HG03521 (cell line): ENCODE results near the gene RBMS3.
"Not testable (repeated sequence)": the region's sequence is repeated elsewhere in the genome, so short reads cannot be mapped to it uniquely, and the experiment has no call there.

Source experiments
- ATAC-seq: cut with Tn5 transposase; IDR thresholded peaks from one replicate; pipeline ENCODE4 v1.9.1; 2021; ENCODE audit warnings: mild to moderate bottlenecking, moderate library complexity; ENCODE audit not compliant: unreplicated experiment

Gene RBMS3

DNA sequence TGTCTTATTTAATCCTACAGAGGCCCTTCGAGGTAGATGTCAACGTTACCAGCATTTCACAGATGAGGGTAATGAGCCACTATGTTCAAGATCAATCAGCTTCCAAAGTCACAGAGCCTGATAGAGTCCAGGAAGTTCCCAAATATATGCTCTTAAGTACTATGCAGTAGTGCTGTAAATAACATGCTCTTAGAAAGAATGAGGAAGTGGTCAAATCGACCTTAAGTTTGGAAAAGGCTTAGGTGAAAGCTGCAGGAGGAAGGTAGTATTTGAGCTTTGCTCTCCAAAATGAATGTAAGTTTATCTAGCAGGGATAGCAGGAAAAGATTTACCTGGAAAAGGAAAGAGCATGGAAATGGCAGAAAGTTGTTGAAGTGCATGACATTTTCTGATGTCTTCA lies 234.0 kb downstream of the RBMS3 start:
- ATAC-seq = no peak

DNA sequence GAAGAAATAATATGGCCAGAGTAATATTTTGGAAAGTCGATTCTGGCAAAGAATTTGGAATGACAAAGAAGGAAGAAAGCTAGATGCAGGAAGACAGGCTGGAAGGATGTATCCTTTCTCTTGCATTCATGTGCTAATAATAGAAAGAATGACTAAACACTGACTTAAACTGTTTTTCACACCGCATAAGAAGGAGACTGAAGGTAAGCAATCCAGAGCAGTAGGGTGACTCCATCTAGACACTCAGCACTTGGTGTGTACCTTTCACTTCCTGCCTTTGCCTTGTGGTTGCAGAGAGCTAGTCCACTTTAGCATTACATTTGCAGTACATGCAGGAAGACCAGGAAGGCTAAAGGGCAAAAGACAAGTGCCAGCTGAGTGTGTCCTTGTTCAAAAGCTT lies 234.6 kb downstream of the RBMS3 start:
- ATAC-seq = no peak

DNA sequence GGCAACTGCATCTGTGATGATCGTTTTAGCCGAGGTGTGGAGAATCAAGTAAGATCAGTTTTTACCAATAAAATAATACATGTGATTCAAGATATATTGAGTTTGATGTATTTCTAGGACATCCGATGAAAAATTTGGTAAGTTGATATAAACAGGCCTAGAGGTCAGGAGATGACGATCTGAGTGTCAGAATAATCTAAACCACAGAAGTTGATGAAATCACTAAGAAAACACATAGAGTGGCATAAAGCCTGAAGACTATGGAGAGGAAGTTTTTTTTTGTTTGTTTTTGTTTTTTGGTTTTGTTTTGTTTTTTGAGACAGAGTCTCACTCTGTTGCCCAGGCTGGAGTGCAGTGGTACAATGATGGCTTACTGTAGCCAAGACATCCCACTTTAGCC lies 235.3 kb downstream of the RBMS3 start:
- ATAC-seq = no peak

DNA sequence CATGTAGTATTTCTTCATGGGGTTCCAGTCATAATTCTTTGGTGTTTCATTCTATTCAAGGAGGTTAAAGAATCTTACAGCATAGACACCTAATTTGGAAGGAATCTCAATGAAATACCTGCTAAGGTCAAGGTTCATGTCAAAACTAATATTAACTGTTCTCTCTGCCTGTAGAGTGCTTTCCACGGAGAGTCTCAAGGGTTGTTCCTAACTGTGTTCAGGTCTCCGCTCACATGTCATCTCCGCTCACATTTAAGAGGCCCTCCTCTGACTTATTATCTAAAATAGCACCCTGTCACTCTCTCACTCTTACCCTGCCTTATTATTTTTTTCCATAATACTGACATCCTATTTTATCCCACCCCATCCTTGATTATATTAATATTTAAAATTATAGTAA lies 239.9 kb downstream of the RBMS3 start:
- no peak for ATAC-seq

DNA sequence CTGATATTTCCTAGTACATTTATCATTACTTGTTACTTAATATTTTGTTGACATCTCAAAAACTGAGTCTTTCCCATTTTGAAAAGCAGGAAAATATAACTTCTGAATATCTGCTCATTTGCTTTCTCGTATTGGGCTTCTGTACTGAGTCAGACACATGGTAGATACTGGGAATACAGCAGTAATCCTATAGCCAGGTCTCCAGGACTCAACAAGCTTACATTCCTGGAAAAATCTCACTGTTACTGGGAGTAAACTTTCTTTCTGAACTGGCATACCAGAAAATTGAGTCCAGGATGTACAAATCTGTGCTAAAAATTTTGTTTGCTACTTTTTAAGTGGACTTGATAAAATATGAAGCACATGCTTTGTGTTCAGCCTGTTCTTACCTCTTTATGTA lies 240.4 kb downstream of the RBMS3 start:
- no peak for ATAC-seq

DNA sequence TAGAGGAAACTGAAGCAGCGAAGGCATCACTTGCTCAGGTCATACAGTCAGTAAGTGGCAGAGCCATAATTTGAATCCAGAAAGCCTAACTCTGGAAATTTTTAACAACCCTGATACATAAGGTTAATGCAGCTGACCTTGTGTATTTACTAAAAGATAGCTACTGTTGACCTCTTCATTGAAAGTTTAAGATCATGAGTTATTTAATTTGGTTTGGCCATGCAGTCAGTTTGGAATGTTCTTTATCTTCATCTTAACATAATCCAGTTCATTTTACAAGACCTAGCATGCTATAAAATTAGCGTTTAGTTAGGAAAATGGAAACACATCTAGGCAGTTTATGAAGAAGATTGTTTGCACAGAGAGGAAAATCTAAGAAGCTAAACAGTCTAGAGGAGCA lies 240.9 kb downstream of the RBMS3 start:
- no peak for ATAC-seq

DNA sequence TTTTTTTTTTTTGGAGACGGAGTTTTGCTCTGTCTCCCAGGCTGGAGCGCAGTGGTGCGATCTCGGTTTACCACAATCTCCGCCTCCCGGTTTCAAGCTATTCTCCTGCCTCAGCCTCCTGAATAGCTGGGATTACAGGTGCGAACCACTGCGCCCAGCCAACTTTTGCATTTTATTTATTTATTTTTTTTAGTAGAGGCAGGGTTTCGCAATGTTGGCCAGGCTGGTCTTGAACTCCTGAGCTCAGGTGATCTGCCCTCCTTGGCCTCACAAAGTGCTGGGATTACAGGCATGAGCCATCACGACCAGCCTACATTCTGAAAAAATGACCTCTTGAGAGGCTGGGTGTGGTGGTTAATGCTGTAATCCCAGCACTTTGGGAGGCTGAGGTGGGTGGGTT lies 243.6 kb downstream of the RBMS3 start:
- ATAC-seq = not testable (repeated sequence)

DNA sequence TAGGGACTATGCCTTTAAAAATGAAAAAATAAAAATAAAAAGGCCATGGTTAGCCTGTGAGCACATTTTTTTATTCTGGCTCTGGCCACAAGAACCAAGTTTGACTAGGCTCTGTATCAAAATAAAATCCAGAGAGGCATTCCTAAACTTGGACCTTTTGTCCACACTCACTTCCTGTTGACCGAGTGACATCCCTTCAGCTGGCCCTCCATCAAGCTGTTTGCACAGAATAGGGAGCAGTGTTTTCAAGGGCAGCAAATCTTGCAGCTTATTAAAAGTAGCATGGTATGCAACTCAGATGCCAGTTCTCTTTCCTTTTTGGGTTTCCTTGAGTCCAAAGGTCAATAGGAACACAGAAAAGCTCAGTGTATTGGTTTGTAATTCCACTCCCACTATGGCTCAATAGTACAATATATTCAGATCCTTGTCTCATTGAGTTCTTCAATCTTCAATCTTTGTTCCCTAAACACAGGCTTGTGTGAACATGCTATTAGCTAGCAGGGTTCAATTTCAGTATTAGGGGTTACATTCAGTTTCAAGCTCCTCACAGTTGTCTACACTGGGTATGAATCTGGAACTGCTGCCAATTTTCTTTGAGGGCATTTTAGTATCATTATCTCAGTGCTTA lies 244.5 kb downstream of the RBMS3 start:
- no peak for ATAC-seq

DNA sequence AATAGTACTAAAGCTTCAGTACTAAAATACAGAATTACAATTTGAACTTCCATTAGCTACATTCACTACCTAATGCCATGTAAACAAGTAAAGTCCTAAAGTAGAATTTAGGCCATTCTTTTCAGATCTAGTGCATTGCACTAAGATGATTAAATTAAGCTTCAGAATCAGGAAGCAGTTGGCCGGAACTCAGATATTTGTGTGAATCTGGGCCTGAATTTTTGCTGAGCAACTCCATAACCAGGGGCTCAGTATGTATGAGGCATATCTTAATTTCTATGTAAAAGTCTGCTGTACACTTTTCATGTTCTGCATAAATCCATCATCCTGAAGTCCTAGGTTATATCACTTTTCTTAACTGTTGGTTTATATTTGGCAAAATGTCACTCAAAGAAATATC lies 246.4 kb downstream of the RBMS3 start:
- no peak for ATAC-seq

DNA sequence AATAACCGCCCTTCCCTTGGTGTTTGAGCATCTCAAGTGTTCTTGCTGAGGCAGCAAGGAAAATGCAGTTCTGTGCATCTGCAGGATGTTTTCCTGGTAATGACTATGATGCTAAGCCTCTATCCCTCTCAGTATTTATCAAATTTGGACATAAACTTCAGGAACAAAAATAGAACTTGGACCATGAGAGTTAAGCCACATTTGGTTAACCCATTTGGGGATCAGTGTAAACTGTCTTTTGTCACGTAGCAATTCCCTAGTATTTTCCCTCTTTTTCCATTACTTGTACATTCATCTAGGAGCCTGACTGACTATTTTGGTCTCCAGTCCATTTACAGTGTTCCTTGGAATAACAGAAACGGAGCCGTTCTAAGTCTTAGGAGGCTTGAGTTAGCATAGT lies 250.8 kb downstream of the RBMS3 start:
- ATAC-seq = no peak

DNA sequence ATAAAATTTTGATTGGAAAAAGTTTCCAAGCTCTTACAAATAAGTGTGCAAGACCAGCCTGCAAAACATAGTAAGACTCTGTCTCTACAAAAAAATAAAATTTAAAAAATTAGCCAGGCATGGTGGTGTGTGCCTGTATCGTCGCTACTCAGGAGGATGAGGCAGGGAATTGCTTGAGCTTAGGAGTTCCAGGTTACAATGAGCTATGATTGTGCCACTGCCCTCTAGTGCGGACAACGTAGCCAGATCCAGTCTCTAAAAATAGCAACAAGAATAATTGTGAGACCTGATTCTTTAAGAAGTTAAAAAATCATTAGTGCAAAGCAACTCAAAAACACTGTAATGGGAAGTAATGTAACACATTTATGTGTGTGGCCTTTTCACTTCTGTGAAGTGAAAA lies 251.6 kb downstream of the RBMS3 start:
- ATAC-seq = no peak

DNA sequence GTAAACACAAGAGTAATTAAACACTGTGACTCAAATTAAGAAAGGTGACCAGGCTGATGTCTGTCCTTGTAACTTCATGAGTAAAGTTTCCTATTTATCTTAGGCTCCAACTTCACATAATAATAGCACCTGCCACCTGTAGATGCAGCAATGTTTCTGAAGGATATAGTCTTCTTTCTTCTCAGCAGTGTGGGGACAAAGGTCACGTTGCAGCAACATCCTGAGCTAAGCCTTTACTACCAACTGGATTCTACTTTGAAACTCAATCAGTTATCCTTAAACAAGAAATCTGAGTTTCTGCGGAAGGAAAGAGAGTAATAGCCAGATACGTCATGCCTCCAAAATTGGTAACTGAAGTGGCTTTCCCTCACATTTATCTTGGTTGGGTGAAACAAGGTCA lies 253.1 kb downstream of the RBMS3 start:
- no peak for ATAC-seq

DNA sequence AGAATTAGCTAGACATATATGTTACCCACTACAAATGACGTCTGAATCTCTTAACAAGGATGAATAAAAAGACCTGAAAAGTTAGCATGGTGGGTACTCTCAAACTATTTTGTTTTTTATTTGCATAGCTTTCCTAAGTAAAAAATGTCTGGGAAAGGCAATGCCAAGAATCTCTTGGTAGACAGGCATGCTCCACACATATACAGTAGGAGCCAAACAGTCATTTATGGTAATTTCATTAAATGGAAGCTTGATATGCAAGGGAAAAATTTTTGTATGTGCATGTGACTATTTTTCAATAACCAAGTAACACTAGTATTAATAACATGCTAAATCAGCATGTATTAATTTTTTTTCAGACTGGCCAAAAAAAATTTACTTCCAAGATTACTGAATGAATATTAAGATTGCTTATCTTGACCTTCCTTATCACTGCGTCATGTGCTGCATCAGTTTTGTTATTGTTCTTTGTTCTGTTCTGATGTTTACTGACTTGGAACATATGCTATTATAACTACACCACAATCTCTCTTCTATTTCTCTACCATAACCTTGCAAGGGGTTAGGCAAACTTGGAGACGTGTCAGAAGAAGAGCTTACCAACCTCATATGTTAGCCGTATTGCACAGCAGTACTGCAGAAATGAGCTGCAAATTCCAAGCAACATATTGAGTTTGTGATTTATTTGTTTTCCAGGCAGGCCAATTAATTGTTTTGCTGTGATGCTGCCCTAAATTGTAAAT lies 255.3 kb downstream of the RBMS3 start:
- no peak for ATAC-seq

DNA sequence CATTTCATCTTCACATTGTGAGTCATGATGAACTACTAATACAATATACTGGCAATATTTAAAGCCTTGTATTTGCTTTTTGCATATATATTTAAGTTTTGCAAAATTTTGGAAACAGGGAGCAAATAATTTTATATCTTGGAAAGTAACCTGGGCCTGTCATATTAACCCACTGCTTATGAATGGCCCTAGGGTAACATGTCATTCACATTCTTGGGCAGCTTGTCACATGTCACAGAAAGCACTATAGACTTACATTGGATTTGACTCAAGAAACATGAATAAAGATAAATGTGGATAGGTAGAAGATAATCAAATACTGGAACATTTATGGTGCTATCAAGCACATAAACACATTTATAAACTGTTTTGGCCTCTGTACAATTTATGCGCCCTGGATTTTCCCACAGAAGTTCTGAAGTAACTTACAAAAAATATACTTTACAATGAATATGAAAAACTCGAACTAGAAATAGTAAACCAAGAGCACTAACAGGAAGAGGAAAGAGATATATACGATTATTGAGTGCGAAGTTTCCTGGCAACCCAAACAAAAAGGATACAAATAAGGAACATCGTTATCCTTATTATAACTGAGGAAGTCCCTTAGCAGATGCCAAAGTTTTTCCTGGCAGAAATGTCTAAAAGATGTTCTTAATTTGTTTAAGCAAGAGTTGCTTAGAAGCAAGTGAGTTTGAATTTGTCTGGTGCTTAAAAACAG lies 257.2 kb downstream of the RBMS3 start:
- ATAC-seq = no peak

DNA sequence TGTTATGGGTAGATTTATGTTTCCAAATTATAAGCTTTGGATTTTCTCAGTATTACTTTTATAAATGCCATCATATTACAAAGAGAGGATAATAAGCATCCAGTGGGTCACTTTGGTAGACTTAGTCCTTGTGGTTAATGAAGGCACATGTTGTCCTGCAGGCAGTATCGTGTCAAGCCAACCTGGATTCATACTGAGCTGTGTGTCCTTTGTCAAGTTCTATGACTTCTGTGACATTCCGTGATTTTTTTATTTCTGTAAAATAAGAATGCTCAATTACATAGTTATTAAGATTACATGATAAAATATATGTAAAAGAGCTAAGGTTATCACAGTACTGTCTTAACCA lies 257.7 kb downstream of the RBMS3 start:
- ATAC-seq = no peak

DNA sequence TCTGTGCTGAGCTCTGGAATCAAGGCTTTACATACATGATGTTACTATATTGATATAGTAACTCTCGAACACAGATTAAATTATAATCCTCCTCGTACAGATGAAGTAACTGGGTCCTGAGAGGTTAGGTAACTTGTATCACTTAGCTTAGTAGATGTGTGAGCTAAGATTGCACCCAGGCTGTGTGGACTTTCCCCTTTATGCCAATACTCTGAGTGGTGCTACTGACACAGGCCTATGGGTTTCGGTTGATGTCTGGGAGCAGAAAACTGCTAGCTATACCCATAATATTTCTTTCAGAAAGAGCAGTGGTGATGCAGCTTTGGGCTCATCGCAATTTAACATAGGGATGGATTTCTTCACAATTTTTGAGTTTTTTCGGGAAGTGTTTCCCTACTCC lies 259.7 kb downstream of the RBMS3 start:
- no peak for ATAC-seq

DNA sequence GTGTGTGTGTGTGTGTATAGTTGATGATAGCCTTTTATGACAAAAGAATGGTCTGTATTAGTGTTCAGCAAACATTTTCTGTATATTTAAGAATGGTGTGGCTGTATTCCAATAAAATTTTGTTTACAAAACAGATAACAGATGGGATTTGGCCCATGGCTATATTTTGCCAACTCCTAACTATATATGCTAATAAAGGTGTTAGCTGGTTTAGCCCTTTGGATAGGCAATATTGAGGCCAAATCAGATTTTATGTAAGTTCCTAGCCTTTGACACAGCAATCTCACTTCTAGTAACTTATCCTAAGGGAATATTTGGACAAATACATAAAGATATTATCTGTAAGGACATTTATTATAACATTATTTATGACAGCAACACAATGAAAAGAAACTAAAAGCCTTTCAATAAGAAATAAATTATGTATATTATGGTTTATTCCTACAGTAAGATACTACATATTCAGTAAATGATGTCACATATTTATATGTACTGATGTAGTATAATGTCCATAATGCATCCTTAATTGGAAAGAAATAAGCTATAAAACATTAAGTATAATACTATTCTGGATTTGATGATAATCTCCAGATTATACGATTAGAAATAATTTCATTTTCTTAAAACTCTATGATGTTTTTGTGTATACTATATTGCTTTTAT lies 264.0 kb downstream of the RBMS3 start:
- ATAC-seq = no peak

DNA sequence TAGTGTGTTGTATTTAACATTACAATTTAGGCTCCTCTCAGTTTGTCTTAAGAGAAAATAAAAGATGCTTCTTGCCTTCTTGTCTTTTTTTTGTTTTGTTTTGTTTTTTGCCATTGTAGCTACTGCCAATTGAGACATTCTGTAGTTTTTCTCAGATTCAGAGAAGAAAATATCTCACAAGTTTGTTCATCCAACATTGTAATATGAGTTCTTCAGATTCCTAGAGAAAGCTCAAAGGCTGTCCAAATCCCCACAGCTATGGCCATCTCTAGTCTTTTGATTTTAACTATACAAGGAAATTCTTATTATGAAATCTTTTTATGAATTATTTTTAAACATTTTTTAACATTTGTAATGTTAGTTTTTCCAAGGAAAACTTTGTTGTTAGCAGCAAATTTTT lies 264.7 kb downstream of the RBMS3 start:
- no peak for ATAC-seq

DNA sequence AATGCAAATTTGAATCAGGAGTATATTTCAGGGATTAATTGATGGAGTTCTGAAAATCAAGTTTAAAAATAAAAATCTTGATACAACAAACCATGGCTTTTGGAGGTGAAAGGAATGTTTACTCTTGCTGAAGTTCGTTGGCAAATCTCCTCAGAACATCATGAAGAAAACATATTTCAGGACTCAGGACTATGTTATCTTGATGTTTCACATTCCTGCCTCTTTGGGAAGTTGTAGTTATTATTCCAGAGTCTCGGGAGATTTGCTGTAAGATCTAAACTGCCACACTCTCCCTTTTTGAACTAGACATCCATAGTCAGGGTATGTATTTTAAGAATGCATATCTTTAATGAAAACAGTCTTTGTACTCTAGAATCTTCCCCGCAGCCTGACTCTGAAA lies 271.2 kb downstream of the RBMS3 start:
- no peak for ATAC-seq

DNA sequence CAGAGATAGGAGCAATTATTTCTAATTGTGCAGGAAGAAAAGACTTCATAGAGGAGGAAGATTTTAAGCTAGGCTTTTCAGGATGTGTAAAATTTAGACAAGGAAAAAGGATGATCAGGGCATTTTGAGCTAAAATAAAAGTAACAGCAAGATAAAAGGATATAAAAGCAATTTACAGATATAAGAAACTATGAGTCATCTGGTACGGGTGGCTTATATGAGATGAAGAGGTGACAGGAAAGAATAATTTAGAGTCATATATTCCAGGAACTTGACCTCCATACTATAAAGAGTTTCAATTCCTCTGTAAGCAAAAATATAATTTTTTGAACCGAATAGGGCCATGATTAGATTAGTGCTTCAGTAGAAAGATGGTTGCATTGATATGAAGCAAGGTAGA lies 273.7 kb downstream of the RBMS3 start:
- no peak for ATAC-seq

DNA sequence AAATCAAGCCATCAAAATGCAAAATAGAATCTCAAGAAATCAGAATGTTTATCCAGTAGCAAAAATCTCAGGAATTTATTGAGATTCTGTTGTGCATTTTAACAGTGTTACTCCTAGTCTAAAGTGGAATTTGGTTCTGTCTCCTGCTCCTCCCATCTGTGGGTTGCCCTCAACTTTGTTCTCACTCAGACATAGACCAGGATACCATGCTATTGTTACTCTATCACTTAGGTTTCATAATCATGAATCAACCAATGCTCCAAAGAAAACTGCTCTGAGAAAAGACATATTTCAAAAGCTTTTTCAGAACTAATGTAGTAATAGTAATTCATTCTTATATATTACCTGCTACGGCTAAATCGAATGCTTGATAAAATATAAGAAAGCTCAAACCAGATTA lies 274.7 kb downstream of the RBMS3 start:
- ATAC-seq = no peak

DNA sequence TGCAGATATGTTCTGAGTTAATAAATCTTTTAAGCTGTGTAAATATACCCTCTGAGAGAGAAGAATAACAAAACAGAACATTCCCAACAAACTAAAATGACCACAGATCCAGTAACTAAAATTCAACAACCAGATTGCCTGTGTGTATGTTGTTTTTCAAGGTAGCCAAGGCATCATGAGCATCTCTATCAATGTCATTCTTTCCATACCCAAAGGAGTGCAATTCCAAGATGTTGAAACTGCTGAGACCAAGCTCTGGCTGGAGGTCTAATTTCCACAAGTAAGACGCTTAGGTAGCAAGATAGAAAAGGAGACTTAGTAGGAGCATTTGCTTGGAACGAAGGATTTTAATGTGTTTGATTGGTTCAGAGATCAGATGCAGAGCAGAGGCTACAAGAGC lies 276.3 kb downstream of the RBMS3 start:
- ATAC-seq = no peak
